Activated T-helper 2 cell treated with anti-CD3 and anti-CD28 coated beads, Interferon-gamma antibody, Interleukin-2, Interleukin-4, amounts not matched to agents 10 μg/mL and 5 μg/mL and 100 μg/mL, durations not matched to agents 14 hours and 24 hours and 36 hours (primary cell): ENCODE results near the gene KANK4. TPM values are rescaled to one million over a fixed set of nuclear protein-coding genes. Genes with fewer than 3 reads are reported as not detected.
"Not testable (repeated sequence)": the region's sequence is repeated elsewhere in the genome, so short reads cannot be mapped to it uniquely, and the experiment has no call there.

Experiments
- DNase-seq: peaks from one replicate; pipeline ENCODE4 v3.0.0; 2021; ENCODE audit warnings: low spot score
- H3K27ac Mint-ChIP-seq: one replicate; pipeline ENCODE4 v1.8.0; 2021; ENCODE audit warnings: mixed read lengths
- H3K27me3 Mint-ChIP-seq: one replicate; pipeline ENCODE4 v1.8.0; 2021; ENCODE audit warnings: low read depth, mixed read lengths
- H3K36me3 Mint-ChIP-seq: one replicate; pipeline ENCODE4 v1.8.0; 2021; ENCODE audit warnings: low read depth, mixed read lengths
- H3K4me1 Mint-ChIP-seq: one replicate; pipeline ENCODE4 v1.8.0; 2021; ENCODE audit warnings: low read depth, mixed read lengths
- H3K4me3 Mint-ChIP-seq: one replicate; pipeline ENCODE4 v1.8.0; 2021; ENCODE audit warnings: low read depth, mild to moderate bottlenecking, moderate library complexity, mixed read lengths
- H3K9me3 Mint-ChIP-seq: one replicate; pipeline ENCODE4 v1.8.0; 2021; ENCODE audit warnings: mixed read lengths
- intact Hi-C: fragments of 100-400 bp; cut with micrococcal nuclease; formaldehyde crosslinking; loops from one replicate; pipeline ENCODE4 v1.15.1; 2023
- total RNA-seq: library from RNA; stranded (reverse); gene quantifications from 2 replicates; pipeline ENCODE4 v1.2.3, GENCODE V29; 2022

KANK4 gene
- total RNA-seq, 1 donor from 2014 or later = not detected

DNA sequence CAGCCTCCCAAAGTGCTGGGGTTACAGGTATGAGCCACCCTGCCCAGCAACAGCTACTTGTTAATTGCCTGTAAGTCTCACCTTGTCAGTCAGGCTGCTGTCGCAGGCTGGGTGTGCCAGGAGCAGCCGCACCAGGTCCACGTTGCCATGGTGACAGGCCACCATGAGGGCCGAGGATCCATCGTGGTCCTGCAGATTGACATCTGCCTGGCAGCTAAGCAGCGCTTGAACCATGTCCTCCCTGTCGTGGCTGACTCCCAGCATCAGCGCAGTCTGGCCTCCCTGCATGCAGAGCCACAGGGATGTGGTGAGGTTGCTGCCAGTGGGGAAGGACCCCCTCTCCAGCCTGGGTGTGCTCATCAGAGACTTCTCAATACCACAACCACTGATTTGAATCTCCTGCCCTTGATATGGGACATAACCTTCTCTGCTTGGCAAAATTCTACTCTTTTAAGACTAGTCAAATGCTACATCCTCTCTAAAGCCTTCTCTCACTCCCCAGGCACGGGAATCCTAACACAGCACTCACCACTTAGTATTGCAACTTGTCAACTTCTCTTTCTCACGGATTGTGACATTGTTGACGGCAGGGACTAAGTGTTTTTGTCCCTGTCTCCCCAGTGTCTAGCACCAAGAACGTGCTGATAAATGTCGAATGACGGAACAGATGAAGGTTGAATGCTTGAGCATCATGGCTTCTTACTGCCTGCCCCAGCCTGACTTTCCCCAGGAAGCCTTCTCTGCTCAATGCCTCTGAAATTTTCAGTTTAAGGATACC lies 71.7 kb downstream of the KANK4 start:
- Mint-ChIP-seq H3K4me3 (no peak overlapping the region), H3K27ac (no peak overlapping the region), H3K27me3 (no peaks in the 10 kb centered on the region), H3K4me1 (no peaks in the 10 kb centered on the region), H3K9me3 (no peaks in the 10 kb centered on the region), H3K36me3 (no peaks in the 10 kb centered on the region)
- no peak for DNase-seq
- intact Hi-C loops = no loop called here

DNA sequence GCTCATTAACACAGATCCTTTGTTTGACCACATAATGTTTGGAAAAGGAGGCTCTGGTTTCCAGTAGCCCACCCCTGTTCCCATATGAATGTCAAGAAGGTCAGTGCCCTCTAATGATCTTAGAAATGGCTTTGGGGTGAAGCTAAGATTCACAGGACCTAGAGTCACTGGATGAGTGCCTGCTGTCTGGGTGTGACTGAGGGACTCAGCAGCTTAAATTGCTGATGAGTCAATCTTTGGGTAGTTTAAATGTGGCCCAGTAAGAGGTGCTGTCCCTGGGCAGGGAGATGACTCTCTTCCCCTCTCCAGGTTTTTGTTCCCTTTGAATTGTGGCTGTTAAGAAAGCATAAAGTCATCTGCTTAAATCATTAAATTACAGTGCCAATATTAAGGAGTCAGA lies 74.0 kb downstream of the KANK4 start:
- H3K27ac Mint-ChIP-seq = no peak overlapping the region
- H3K4me3 Mint-ChIP-seq = no peak overlapping the region
- intact Hi-C loops = no loop called here
- no peaks in the 10 kb centered on the region for H3K4me1 Mint-ChIP-seq
- no peaks in the 10 kb centered on the region for H3K36me3 Mint-ChIP-seq
- no peaks in the 10 kb centered on the region for H3K9me3 Mint-ChIP-seq
- H3K27me3 Mint-ChIP-seq = no peaks in the 10 kb centered on the region
- no peak for DNase-seq

DNA sequence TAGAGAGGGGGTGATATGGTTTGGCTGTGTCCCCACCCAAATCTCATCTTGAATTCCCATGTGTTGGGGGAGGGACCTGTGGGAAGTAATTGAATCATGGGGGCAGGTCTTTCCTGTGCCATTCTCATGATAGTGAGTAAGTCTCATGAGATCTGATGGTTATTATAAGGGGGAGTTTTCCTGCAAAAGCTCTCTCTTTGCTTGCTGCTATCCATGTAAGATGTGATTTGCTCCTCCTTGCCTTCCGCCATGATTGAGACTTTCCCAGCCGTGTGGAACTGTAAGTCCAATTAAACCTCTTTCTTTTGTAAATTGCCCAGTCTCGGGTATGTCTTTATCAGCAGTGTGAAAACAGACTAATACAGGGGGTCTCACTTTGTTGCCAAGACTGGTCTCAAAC lies 74.9 kb downstream of the KANK4 start:
- H3K4me3 Mint-ChIP-seq, H3K27me3 Mint-ChIP-seq, H3K4me1 Mint-ChIP-seq, H3K27ac Mint-ChIP-seq, H3K9me3 Mint-ChIP-seq, H3K36me3 Mint-ChIP-seq, intact Hi-C loops, DNase-seq: not testable (repeated sequence)

GRCh38 chr1:62241371-62242131 lies 77.7 kb downstream of the KANK4 start:
- H3K27me3 Mint-ChIP-seq = no peaks in the 10 kb centered on the region
- H3K9me3 Mint-ChIP-seq = no peaks in the 10 kb centered on the region
- H3K4me1 Mint-ChIP-seq = no peaks in the 10 kb centered on the region
- H3K4me3 Mint-ChIP-seq = no peak overlapping the region
- no peaks in the 10 kb centered on the region for H3K36me3 Mint-ChIP-seq
- DNase-seq = no peak
- no peak overlapping the region for H3K27ac Mint-ChIP-seq
- intact Hi-C loops = no loop called here

GRCh38 chr1:62240651-62241370 lies 78.4 kb downstream of the KANK4 start:
- no peaks in the 10 kb centered on the region for H3K4me1 Mint-ChIP-seq
- H3K27me3 Mint-ChIP-seq = no peaks in the 10 kb centered on the region
- intact Hi-C loops = no loop called here
- no peak overlapping the region for H3K4me3 Mint-ChIP-seq
- DNase-seq = no peak
- no peak overlapping the region for H3K27ac Mint-ChIP-seq
- no peaks in the 10 kb centered on the region for H3K36me3 Mint-ChIP-seq
- no peaks in the 10 kb centered on the region for H3K9me3 Mint-ChIP-seq

DNA sequence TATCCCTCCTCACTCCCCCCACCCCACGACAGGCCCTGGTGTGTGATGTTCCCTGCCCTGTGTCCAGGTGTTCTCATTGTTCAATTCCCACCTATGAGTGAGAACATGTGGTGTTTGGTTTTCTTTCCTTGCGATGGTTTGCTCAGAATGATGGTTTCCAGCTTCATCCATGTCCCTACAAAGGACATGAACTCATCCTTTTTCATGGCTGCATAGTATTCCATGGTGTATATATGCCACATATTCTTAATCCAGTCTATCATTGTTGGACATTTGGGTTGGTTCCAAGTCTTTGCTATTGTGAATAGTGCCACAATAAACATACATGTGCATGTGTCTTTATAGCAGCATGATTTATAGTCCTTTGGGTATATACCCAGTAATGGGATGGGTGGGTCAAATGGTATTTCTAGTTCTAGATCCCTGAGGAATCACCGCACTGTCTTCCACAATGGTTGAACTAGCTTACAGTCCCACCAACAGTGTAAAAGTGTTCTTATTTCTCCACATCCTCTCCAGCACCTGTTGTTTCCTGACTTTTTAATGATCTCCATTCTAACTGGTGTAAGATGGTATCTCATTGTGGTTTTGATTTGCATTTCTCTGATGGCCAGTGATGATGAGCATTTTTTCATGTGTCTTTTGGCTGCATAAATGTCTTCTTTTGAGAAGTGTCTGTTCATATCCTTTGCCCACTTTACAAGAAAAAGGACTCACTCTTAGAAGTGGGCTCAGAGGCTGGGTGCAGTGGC lies 79.4 kb downstream of the KANK4 start:
- intact Hi-C loops, H3K4me1 Mint-ChIP-seq, H3K27ac Mint-ChIP-seq, H3K9me3 Mint-ChIP-seq, H3K4me3 Mint-ChIP-seq, H3K27me3 Mint-ChIP-seq, H3K36me3 Mint-ChIP-seq, DNase-seq: not testable (repeated sequence)

DNA sequence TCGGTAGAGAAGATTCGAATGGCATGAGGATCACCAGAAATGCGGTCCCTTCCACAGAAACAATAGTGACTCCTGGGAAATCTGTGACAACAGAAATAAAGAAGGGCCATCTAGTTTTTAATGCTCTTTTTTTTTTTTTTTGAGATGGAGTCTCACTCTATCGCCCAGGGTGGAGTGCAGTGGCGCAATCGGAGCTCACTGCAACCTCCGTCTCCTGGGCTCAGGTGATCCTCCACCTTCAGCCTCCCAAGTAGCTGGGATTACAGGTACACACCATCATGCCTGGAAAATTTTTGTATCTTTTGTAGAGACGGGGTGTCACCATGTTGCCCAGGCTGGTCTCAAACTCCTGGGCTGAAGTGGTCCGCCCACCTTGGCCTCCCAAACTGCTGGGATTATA lies 80.7 kb downstream of the KANK4 start:
- no peak overlapping the region for H3K27ac Mint-ChIP-seq
- H3K9me3 Mint-ChIP-seq = no peaks in the 10 kb centered on the region
- H3K27me3 Mint-ChIP-seq = no peaks in the 10 kb centered on the region
- no peak overlapping the region for H3K4me3 Mint-ChIP-seq
- H3K36me3 Mint-ChIP-seq = no peaks in the 10 kb centered on the region
- no peak for DNase-seq
- no peaks in the 10 kb centered on the region for H3K4me1 Mint-ChIP-seq
- intact Hi-C loops = no loop called here

GRCh38 chr1:62237950-62238374 lies 81.3 kb downstream of the KANK4 start:
- Mint-ChIP-seq H3K4me1 (no peaks in the 10 kb centered on the region), H3K4me3 (no peak overlapping the region), H3K27me3 (no peaks in the 10 kb centered on the region), H3K9me3 (no peaks in the 10 kb centered on the region), H3K27ac (no peak overlapping the region), H3K36me3 (no peaks in the 10 kb centered on the region)
- no peak for DNase-seq
- intact Hi-C loops = no loop called here

- H3K27ac Mint-ChIP-seq = no peak overlapping the region
- no peaks in the 10 kb centered on the region for H3K36me3 Mint-ChIP-seq
- no peak for DNase-seq
- intact Hi-C loops = no loop called here
- no peak overlapping the region for H3K4me3 Mint-ChIP-seq
- no peaks in the 10 kb centered on the region for H3K9me3 Mint-ChIP-seq
- no peaks in the 10 kb centered on the region for H3K27me3 Mint-ChIP-seq
- H3K4me1 Mint-ChIP-seq = no peaks in the 10 kb centered on the region
Observed at GRCh38 chr1:62237361-62237760, 81.9 kb downstream of the KANK4 start.

- H3K27ac Mint-ChIP-seq = no peak overlapping the region
- intact Hi-C loops = no loop called here
- no peaks in the 10 kb centered on the region for H3K4me1 Mint-ChIP-seq
- H3K4me3 Mint-ChIP-seq = no peak overlapping the region
- DNase-seq = no peak
- H3K27me3 Mint-ChIP-seq = no peaks in the 10 kb centered on the region
- H3K36me3 Mint-ChIP-seq = no peaks in the 10 kb centered on the region
- no peaks in the 10 kb centered on the region for H3K9me3 Mint-ChIP-seq
Observed at GRCh38 chr1:62235576-62235975, 83.7 kb downstream of the KANK4 start.

DNA sequence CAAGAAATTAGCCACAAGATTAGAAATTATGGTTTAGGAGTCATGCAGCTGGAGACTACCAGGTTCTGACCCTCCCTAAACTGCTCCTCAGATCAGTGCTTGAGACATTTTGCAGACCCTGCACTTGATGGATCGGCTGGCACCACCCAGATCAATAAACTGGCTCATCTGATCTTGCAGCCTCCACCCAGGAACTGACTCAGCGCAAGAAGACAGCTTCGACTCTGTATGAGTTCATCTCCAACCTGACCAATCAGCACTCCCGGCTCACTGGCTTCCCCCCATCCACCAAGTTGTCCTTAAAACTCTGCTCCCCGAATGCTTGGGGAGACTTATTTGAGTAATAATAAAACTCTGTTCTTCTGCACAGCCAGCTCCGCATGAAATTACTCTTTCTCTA lies 84.5 kb downstream of the KANK4 start:
- intact Hi-C loops = no loop called here
- no peaks in the 10 kb centered on the region for H3K27me3 Mint-ChIP-seq
- no peaks in the 10 kb centered on the region for H3K9me3 Mint-ChIP-seq
- H3K27ac Mint-ChIP-seq = no peak overlapping the region
- H3K4me3 Mint-ChIP-seq = no peak overlapping the region
- no peaks in the 10 kb centered on the region for H3K4me1 Mint-ChIP-seq
- no peak for DNase-seq
- H3K36me3 Mint-ChIP-seq = no peaks in the 10 kb centered on the region

GRCh38 chr1:62233926-62234450 lies 85.2 kb downstream of the KANK4 start:
- Mint-ChIP-seq H3K4me3 (no peak overlapping the region), H3K27me3 (no peaks in the 10 kb centered on the region), H3K9me3 (no peaks in the 10 kb centered on the region), H3K27ac (no peak overlapping the region), H3K4me1 (no peaks in the 10 kb centered on the region), H3K36me3 (no peaks in the 10 kb centered on the region)
- no peak for DNase-seq
- intact Hi-C loops = no loop called here
